Hematopoietic multipotent progenitor cell (in vitro differentiated cells): ENCODE data around the gene LENG1. TPM values are rescaled to one million over a fixed set of nuclear protein-coding genes. Genes with fewer than 3 reads are reported as not detected.

Source experiments
- DNase-seq, 3 donors: peaks; one replicate each; pipeline ENCODE4 v3.0.0-alpha.2; 2011 to 2015; ENCODE audit warnings: low read depth in 2 of 3, low spot score in 2 of 3
- total RNA-seq: library from RNA; depleted of rRNA; stranded (reverse); fragments of >200 nt; gene quantifications from one replicate; pipeline ENCODE4 v1.2.3, GENCODE V29; 2012

Gene LENG1
- total RNA-seq, 1 donor: 4.8 TPM

DNA sequence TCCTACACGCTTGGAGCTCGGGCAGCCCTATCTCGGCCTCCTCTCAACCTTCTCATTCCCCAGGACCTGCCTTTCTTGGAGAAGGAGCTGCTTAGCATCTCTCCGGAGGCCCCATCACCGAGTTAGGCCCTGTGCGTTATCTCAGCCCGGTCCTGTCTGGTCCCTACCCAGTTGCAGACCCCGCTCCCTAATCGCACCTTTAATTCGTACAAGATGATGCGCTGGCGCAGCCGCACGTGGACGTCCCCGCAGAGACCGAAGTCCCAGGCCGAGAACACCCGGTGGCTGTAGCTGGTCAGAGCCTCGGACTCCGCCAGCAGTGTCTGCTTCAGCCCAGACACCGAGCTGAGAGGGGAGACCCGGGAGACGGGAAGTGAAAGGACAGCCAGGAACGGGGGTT is 5.7 kb upstream of the LENG1 start:
- DNase-seq: no peak

DNA sequence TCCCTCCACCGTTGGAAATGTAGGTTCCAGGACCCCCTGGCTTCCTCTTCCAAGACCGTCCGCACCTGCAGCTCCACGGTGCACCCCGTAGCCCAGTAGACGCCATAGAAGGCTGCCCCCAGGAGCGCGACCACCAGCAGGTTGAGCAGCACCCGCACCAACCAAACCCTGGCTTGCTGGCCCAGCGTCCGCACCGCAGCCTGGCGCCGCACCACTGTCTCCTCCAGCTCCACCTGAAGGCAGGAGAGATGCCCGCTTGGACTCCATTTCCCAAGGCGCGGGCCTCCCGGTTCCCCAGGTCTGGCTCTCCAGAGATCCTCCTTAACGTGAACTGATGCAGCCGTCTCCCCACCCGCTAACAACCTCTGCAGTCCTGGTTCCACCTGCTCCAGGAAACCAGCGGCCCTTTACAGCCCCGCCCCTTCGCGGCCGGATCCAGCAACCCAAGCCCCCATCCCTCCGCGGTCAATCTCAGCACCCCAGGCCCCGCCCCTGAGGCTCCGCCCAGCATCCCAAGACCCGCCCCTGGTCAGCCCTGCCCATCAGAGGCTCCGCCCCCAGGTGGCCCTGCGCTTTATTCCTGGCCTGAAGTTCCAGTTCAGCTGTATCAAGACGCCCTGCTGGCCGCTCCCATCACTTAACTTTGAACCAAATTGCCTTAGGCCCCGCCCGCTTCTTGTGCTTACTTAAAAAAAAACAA is 5.0 kb upstream of the LENG1 start:
- peak in 2 of 3 donors; percentile 71 to 73 for DNase-seq

DNA sequence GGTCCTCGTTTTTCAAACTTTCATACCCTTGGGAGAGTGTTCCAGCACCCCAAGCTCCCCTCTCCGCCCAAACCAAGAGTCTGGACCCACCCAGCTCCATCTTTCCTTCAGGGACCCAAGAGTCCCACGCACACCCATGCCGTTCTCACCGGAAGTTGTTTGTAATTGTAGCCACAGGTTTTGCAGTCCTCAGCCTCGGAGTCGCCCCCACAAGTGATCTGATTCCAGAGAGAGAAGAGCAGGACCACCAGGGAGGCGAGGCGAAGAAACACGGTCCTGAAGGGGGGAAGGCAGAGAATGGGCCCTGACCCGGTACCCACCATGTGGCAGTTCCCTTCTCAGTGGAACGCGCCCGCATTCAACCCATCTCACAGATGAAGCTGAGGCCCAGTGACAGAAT is 3.4 kb upstream of the LENG1 start:
- no peak for DNase-seq

DNA sequence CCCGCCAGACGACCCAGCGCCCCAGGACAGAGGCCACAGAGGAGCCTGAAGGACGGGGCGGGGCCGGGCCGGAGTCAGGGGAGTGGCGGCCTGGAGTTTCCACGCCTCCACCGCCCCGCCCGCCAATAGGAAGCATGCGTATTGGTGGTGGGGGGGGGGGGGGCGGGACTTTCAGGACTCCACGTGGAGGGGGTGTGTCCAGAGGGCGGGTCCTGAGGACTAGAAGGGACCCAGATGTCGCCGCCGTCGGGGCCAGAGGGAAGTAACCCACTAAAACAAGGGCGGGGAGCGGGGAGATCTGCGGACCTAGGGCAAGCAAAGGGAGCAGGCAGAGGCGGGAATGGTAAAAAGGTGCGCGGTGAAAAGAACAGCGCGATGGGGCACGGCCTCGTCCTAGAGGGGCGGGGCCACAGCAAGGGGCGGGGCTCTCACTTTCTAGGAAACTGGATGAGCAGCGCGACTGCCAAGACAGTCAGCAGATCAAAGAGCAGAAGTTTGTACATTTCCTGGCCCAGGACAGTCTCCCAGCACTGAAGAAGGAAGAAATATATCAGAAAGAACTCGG is 2.8 kb upstream of the LENG1 start:
- DNase-seq: peak; percentile 74 to 92 (median 89)

DNA sequence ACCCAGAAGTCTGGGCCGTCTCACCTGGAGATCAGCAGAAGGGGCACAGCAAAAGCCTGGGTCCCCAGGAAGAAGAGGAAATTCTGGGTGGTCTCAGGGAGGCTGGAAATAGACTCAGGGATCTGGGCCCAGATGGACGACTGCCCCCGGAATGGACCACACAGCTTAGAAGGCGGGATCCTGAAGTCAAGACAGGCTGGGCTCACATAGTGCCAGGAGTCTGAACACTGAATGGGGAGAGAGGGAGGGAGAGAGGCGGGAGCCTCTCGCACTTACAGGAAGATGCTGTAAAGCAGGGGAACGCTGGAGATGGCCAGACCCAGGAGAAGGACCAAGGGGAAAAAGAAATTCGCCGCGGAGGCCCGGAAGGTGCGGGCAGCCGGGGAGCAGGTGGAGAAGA is 1.3 kb upstream of the LENG1 start:
- DNase-seq: no peak

DNA sequence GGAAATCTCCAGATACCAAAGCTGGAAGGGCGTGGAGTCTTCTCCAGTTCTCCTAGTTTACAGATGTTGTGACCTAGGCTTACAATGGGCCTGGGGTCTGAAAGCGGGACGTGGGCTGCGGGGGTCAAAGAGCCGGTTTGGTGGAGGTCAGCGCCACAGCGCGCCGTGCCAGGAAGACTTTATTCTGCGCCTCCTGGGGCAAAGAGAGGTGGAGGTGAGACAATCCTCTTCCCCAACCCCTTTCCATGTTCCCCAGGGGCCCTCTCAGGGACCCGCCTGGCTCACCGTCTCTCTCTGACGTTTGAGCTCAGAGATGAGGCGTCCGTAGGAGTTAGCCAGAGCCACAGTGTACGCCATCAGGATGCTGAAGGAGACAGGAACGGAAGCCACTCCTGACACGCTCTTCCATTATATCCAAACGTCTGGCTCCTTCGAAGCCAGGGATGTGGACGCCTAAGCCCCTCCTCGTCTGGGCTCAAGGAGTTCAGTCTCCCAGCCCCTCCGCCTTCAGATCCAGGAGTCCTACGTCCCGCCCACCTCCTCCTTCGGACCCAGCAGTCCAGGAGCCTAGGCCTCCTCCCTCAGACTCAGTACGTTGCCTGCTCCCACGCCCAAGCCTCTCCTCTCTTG is 776 bp upstream of the LENG1 start:
- DNase-seq: no peak

DNA sequence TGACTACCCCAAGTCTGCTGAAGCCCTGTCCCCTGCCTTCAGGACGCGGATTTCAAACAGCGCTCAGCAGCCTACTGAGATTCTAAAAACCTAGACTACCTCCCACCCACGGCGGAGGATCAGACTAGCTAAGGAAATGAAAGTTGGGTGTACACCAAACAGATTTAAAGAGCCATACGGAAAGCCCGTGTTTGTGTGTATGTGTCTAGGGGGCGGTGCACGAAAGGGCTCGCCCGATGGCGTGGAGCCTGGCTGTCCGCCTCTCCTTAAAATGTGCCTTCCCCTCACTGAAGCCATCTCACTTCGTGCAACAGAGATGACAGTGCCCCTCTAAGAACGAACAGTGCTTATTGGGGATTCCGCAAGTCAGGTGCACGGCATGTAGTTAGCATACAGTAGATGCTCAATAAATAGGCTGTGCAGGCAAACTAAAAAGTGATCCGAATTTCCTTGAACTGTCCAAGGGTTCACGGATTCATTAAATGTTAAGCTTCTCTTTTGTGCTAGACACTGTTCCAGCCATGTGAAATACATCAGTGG is 639 bp downstream of the LENG1 start:
- DNase-seq: no peak

DNA sequence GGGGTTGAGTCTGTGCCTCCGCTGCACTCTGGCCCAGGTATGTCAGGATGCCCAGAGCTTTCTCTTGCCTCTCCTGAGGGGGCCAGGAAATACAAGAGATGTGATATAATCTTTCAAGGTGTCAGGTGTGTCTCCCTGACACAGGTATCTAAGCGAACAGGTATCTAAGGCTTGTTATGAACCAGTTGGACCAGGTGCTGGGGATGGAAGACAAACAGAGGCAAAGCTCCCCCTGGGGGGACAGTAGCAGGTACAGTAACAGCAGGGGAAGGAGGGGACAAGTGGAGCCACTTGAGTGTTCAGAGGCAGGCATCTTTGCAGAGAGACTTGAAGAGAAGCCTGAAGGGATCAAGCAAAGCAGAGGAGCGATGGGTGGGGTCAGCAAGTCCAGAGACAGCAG is 2.6 kb downstream of the LENG1 start:
- no peak for DNase-seq

DNA sequence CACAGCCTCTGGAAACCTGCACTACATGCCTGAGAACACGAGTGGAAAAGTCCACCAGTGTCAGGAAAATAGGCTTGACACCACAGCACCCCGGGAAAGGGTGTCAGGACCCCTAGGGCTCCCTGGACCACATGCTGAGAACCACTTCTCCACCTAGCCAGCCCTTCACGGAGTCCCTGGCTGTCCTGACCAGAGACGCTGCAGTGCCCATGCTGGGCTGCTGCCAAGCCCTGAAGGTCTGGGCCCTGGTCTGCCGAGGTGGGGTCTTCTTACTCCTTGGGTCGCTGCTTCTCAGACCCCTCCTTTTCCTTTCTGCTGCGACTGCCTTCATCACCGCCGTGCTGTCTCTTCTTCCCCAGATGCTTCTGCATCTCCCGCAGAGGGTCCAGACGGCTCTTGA is 3.0 kb downstream of the LENG1 start:
- DNase-seq: no peak

DNA sequence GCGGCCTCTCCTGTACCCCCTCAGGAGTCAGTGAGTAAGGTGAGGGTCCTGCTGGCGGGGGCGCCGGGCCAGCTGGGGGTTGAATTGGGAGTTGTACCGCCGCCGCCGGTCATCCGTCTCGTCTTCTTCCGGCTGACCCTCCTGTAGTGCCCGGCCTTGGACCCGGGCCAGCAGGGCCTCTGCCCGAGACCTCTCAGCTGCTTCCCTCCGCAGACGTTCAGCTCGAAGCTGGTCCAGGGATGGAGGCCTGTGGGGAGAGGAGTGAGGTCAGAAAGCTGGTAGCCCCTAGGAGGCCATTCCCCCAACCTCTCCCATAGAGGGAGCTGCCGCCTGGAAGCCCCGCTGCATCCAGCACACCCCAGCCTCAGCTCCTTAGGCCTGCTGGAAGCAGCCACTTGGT is 3.8 kb downstream of the LENG1 start:
- DNase-seq: no peak

DNA sequence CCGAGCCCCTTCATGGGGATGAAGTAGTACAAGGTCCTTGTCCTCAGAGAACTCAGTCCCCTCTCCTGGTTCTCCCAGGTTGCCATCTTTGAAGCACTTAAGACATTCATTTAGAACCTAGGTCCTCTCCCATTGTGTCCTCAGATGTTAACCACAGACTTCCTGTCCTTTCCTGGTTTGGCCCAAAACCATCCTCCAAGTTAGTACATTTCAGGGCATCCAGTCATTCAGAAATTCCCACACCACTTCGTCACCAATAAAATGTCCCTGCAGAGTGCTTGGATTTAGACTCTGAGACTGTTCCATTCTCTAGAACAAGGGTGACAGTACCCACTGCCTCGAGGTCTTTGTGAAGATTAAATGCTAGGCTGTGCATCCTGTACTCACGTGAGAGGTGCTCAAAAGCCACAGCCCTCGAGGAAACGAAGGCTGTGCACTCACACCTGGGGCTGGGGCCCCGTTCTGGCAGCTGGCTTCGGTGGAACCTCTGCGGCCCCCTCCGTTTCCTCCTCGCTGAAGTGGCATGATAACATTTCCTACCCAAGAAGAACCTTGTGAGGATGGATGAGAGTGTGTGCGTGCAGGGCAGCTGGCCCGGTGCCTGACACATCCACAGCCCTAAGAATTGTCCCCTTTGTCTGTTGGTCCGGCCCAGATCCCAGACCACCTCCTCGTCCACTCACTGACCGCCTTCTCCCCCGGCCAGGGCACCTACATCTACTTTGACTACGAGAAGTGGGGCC is 4.7 kb downstream of the LENG1 start:
- DNase-seq: no peak

DNA sequence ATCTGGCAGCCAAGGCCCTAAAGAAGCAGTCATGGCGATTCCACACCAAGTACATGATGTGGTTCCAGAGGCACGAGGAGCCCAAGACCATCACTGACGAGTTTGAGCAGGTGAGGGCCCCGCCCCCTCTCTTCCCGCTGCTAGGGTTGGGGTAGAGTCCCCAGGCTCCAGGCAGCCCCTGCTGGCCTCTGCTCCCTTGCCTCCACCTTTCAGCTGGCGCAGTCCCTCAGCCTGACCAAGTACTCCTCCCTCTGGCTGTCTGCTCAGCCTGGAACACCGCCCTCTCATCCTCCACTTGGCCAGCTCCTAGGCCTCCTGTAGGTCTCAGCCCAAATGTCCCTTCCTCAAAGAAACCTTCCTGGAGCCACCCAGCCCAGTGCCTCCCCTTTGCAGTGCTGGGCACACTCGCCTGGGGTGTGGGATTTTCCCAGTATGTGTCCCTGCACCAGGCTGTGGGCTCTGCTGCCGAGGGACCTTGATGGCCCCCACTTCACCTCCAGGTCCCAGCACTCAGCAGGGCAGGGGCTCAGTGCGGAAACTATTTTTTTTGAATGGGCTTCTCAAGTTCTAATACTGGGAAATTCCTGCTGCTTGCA is 5.7 kb downstream of the LENG1 start:
- no peak for DNase-seq

DNA sequence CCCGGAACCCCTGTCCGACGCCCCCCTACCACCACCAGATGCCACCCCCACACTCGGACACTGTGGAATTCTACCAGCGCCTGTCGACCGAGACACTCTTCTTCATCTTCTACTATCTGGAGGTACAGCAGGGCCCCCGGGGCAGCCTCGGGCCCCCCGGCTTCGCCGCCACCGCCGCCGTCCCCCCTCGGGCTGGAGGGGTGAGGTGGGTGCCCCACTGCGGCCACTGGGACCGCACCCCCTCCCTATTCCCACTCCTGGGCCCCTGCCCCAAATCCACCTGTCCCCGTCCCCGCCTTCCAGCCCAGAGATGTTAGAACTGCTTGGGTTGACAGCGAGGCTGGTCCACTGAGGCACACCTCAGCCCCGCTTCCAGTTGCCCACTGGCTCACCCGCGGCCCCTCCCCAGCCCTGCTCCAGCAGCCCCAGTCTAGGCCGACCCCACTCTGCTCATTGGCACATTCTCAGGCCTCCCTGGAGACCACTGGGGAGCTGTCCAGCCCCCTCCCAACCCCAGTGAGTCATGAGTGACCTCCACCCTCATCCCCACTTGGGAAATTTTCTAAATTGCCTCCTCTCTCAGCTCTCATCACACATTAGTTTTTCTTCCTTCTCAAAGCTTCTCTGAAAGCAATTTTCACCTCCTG is 6.5 kb downstream of the LENG1 start:
- DNase-seq: no peak

DNA sequence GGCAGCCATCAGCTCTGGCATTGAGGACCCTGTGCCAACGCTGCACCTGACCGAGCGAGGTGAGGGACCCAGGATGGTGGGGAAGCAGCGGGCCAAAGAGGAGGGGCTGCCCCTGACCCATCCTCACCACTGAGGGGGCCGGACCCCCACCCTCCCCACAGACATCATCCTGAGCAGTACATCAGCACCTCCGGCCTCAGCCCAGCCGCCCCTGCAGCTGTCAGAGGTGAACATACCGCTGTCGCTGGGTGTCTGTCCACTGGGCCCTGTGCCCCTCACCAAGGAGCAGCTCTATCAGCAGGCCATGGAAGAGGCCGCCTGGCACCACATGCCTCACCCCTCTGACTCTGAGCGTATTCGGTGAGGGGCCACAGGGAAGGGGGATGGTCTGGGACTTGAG is 7.3 kb downstream of the LENG1 start:
- DNase-seq: no peak

DNA sequence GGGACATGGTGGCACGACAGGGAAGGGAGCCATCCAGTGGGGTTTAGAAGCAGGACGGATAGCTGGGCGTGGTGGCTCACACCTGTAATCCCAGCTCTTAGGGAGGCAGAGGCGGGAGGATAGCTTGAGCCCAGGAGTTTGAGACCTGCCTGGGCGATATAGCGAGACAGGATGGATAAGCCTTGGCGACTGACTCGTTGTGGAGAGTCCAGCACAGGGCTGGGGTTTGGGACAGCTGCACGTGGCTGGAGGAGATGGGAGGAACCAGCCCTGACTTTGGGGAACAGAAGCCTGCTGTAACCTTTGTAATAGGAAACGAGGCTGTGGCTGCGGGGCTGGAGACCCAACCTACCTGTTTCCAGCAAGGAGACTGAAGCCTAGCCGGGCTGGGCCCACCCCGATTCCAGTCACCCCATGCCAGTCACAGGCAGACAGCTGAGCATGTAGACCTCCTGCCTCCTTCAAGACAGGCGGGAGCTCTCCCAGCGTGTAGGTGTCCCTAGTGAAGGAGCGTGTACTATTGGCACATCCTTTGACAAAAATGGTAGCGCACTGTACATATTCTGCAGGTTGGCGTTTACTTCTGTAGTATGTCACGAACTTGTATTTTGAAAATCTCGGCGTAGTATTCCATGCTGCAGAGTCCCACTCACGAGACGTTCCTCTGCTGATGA is 8.0 kb downstream of the LENG1 start:
- no peak for DNase-seq

DNA sequence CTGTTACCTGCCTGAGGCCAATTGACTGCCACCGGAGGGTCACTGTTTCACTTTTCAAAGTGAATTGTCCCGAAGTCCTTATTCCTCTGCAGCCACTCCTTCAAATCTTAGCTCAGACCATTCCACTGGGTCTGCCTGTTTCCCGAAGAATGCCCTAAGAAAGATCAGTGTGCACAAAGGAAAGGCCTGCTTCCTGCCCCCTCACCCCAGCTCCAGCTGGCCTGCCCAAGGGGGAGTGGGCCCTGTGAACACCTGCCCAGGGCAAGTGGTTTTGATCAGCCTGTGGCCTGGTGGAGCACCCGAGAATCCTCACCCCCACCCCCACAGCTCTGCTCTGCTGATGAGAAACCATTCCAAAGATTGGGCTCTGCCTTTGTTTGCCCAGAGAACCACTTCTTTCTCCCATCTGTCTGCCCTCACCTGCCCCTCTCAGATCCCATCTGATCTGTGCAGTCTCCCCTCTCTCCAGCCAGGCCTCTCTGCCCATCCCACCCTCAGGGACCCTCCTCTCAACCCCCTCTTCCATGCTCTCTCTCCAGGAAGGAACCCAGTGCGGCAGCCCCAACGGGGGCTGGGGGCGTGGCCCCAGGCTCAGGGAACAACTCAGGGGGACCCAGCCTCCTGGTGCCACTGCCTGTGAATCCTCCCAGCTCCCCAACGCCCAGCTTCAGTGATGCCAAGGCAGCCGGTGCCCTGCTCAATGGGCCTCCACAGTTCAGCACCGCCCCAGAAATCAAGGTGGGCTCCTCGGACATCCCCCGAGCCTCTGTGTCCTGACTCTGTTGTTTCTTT is 10.3 kb downstream of the LENG1 start:
- no peak for DNase-seq

DNA sequence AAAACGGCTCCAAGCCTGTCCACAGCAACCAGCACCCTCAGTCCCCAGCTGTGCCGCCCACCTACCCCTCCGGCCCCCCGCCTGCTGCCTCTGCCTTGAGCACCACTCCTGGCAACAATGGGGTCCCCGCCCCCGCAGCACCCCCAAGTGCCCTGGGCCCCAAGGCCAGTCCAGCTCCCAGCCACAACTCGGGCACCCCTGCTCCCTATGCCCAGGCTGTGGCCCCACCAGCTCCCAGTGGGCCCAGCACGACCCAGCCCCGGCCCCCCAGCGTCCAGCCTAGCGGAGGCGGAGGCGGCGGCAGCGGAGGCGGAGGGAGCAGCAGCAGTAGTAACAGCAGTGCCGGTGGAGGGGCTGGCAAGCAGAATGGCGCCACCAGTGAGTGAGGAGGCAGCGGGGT is 11.4 kb downstream of the LENG1 start:
- DNase-seq: no peak

DNA sequence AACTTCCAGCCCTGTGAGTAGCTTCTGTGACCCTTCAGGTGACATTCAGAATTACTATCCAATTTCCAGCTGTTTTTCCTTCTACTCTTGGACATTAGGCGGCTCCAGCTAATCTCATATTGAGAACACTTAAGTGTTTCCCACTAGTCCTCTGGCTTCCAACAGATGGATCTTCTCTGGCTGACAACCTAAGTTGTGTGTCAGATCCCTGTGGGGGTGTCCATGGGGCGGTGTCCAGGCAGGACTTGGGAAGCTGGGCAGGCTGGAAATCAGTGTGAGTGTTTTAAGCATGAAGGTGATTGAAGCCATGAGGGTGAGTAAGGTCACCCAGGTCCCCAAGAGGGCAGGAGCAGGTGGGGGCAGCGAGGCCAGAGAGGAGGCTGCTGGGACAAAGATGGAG is 11.8 kb downstream of the LENG1 start:
- DNase-seq: no peak

DNA sequence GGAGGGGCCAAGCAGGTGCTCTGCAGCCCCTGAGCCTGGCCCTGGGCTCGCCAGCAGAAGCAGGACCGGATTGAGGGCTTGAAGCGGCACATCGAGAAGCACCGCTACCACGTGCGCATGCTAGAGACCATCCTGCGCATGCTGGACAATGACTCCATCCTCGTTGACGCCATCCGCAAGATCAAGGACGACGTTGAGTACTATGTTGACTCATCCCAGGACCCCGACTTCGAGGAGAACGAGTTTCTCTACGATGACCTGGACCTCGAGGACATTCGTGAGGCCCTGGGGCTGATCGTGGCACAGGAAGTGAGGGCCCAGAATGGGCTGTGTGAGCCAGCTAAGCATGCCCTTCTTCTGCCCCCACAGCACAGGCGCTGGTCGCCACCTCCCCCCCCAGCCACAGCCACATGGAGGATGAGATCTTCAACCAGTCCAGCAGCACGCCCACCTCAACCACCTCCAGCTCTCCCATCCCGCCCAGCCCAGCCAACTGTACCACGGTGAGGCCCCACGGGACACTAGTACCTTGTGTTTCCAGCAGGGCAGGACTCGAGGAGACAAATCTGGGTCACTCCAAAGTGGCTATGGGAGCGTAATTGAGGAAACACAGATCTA is 13.9 kb downstream of the LENG1 start:
- no peak for DNase-seq
